SK-N-SH treated with all-trans-retinoic acid at 6 μM for 48 hours (cell line): ENCODE results near the gene PRUNE2.

Source experiments
- ATAC-seq: fragments of 200-7000 bp; cut with Tn5 transposase; 3 replicates; pipeline ENCODE4 v1.9.1; 2020; ENCODE audit warnings: mild to moderate bottlenecking, moderate library complexity
- BACH2 ChIP-seq: fragments of 250-450 bp; sonication (Bioruptor Pico); IDR thresholded peaks from 2 replicates; pipeline ENCODE4 v1.9.0; 2021; ENCODE audit warnings: mild to moderate bottlenecking, borderline replicate concordance
- CSDC2 ChIP-seq: fragments of 250-450 bp; sonication (Bioruptor Pico); IDR thresholded peaks from 2 replicates; pipeline ENCODE4 v1.5.0; 2020; ENCODE audit warnings: mild to moderate bottlenecking, moderate library complexity
- ESRRG ChIP-seq: fragments of 250-450 bp; sonication (Bioruptor Pico); IDR thresholded peaks from 2 replicates; pipeline ENCODE4 v1.6.1; 2021; ENCODE audit warnings: mild to moderate bottlenecking
- GLIS3 ChIP-seq: fragments of 250-450 bp; sonication (Bioruptor Pico); IDR thresholded peaks from 2 replicates; pipeline ENCODE4 v1.5.0; 2020; ENCODE audit warnings: mild to moderate bottlenecking, moderate library complexity
- OSR1 ChIP-seq: fragments of 250-450 bp; sonication (Bioruptor Pico); IDR thresholded peaks from 2 replicates; pipeline ENCODE4 v1.8.0; 2022; ENCODE audit warnings: moderate library complexity, mild to moderate bottlenecking, inconsistent platforms
- PPARA ChIP-seq: fragments of 250-450 bp; sonication (Bioruptor Pico); IDR thresholded peaks from 2 replicates; pipeline ENCODE4 v1.5.0; 2020; ENCODE audit warnings: mild to moderate bottlenecking, borderline replicate concordance
- RARB ChIP-seq: fragments of 250-450 bp; sonication (Bioruptor Pico); IDR thresholded peaks from 2 replicates; pipeline ENCODE4 v1.8.0; 2021; ENCODE audit warnings: mild to moderate bottlenecking, moderate library complexity
- SNAI2 ChIP-seq: fragments of 250-450 bp; sonication (Bioruptor Pico); IDR thresholded peaks from 2 replicates; pipeline ENCODE4 v1.5.0; 2020; ENCODE audit warnings: mild to moderate bottlenecking, moderate library complexity
- TCF4 ChIP-seq: fragments of 250-450 bp; sonication (Bioruptor Pico); IDR thresholded peaks from 2 replicates; pipeline ENCODE4 v1.8.0; 2021; ENCODE audit warnings: mild to moderate bottlenecking, moderate library complexity, borderline replicate concordance
- ZC3H10 ChIP-seq: fragments of 250-450 bp; sonication (Bioruptor Pico); IDR thresholded peaks from 2 replicates; pipeline ENCODE4 v1.5.1; 2021; ENCODE audit warnings: mild to moderate bottlenecking, moderate library complexity
- ZFP3 ChIP-seq: fragments of 250-450 bp; sonication (Bioruptor Pico); IDR thresholded peaks from 2 replicates; pipeline ENCODE4 v1.5.0; 2020; ENCODE audit warnings: mild to moderate bottlenecking, moderate library complexity
- ZFP30 ChIP-seq: fragments of 450-650 bp; formaldehyde crosslinking; IDR thresholded peaks from 2 replicates; pipeline ENCODE4 v1.5.0; 2022; ENCODE audit warnings: mild to moderate bottlenecking, moderate library complexity
- ZNF565 ChIP-seq: fragments of 450-650 bp; formaldehyde crosslinking; conservative IDR thresholded peaks from 2 replicates; pipeline ENCODE4 v1.5.0; 2020; ENCODE audit warnings: low read depth, mild to moderate bottlenecking, moderate library complexity
- ZNF70 ChIP-seq: fragments of 450-650 bp; formaldehyde crosslinking; IDR thresholded peaks from 2 replicates; pipeline ENCODE4 v1.5.0; 2020; ENCODE audit warnings: mild to moderate bottlenecking, moderate library complexity
- TF ChIP-seq, protein P1 (sequence below): fragments of 250-450 bp; sonication (Bioruptor Pico); IDR thresholded peaks from 2 replicates; pipeline ENCODE4 v1.5.1; 2020; ENCODE audit warnings: low read depth, mild to moderate bottlenecking, moderate library complexity
- TF ChIP-seq, protein P2 (sequence below): fragments of 250-450 bp; sonication (Bioruptor Pico); IDR thresholded peaks from 2 replicates; pipeline ENCODE4 v1.5.0; 2020; ENCODE audit warnings: mild to moderate bottlenecking, moderate library complexity
- TF ChIP-seq, protein P3 (sequence below): fragments of 250-450 bp; sonication (Bioruptor Pico); IDR thresholded peaks from 2 replicates; pipeline ENCODE4 v1.8.0; 2020; ENCODE audit warnings: mild to moderate bottlenecking, moderate library complexity, borderline replicate concordance
- TF ChIP-seq, protein P4 (sequence below): fragments of 250-450 bp; sonication (Bioruptor Pico); IDR thresholded peaks from 2 replicates; pipeline ENCODE4 v1.8.0; 2021; ENCODE audit warnings: low read depth, mild to moderate bottlenecking, moderate library complexity, borderline replicate concordance
- TF ChIP-seq, protein P5 (sequence below): fragments of 250-450 bp; sonication (Bioruptor Pico); IDR thresholded peaks from 2 replicates; pipeline ENCODE4 v1.5.1; 2021; ENCODE audit warnings: mild to moderate bottlenecking, moderate library complexity

Gene PRUNE2

DNA sequence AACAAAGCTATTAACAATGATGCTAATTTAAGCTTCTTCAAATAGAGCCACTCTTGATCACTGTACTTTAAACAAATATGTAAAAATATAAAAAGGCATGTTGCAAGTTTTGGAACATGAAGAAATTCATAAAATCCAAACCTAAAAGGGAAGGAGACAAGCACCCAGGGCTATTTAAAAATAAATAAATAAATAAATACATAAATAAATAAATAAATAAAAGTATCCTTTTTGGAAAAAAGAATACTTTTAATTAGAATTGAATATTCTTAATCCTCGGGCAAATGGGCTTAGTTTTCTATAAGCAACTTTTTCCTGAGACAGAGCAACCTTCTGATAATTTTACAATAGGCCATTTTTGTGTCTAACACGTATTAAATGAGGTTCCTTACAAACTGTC is 289.1 kb downstream of the PRUNE2 start:
- ATAC-seq, result no peak

DNA sequence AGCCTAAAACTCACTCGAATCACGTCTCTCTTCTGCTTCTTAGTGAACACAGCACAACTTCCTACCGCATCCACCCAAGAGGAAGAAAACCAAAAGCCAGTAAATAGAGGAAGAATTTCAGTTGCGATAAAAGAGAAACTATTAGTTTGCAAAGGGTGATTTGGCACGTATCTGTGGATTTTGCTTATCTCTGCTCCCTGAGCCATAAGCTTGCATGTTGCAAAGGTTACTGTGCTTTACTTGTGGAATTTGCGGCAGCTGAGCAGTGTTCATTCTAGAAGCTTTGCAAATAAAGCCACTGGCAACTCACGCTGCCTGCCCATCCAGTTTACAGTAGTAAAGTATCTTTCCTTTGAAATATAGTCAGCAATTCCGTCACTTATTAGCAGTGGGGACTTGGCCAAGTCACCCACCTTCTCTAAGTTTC is 290.7 kb downstream of the PRUNE2 start:
- no peak for TF ChIP-seq ZFP3 (CRISPR knock-in tag)
- TF ChIP-seq BACH2 (CRISPR knock-in tag), result no peak
- TF ChIP-seq PPARA, result no peak
- TF ChIP-seq OSR1 (CRISPR knock-in tag), result no peak
- TF ChIP-seq, protein P1, sequence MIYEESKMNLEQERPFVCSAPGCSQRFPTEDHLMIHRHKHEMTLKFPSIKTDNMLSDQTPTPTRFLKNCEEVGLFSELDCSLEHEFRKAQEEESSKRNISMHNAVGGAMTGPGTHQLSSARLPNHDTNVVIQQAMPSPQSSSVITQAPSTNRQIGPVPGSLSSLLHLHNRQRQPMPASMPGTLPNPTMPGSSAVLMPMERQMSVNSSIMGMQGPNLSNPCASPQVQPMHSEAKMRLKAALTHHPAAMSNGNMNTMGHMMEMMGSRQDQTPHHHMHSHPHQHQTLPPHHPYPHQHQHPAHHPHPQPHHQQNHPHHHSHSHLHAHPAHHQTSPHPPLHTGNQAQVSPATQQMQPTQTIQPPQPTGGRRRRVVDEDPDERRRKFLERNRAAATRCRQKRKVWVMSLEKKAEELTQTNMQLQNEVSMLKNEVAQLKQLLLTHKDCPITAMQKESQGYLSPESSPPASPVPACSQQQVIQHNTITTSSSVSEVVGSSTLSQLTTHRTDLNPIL (CRISPR knock-in tag), result no peak
- no peak for TF ChIP-seq ZFP30
- TF ChIP-seq, protein P2, sequence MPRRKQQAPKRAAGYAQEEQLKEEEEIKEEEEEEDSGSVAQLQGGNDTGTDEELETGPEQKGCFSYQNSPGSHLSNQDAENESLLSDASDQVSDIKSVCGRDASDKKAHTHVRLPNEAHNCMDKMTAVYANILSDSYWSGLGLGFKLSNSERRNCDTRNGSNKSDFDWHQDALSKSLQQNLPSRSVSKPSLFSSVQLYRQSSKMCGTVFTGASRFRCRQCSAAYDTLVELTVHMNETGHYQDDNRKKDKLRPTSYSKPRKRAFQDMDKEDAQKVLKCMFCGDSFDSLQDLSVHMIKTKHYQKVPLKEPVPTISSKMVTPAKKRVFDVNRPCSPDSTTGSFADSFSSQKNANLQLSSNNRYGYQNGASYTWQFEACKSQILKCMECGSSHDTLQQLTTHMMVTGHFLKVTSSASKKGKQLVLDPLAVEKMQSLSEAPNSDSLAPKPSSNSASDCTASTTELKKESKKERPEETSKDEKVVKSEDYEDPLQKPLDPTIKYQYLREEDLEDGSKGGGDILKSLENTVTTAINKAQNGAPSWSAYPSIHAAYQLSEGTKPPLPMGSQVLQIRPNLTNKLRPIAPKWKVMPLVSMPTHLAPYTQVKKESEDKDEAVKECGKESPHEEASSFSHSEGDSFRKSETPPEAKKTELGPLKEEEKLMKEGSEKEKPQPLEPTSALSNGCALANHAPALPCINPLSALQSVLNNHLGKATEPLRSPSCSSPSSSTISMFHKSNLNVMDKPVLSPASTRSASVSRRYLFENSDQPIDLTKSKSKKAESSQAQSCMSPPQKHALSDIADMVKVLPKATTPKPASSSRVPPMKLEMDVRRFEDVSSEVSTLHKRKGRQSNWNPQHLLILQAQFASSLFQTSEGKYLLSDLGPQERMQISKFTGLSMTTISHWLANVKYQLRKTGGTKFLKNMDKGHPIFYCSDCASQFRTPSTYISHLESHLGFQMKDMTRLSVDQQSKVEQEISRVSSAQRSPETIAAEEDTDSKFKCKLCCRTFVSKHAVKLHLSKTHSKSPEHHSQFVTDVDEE (CRISPR knock-in tag), result no peak
- TF ChIP-seq RARB (CRISPR knock-in tag), result no peak
- ATAC-seq, result no peak

More for the DNA sequence above, 289.1 kb downstream of the PRUNE2 start:
- TF ChIP-seq TCF4 (CRISPR knock-in tag) (no peak), ZC3H10 (no peak), CSDC2 (CRISPR knock-in tag) (no peak), ESRRG (CRISPR knock-in tag) (no peak), ZNF70 (CRISPR knock-in tag) (no peak), ZNF565 (CRISPR knock-in tag) (no peak), RARB (CRISPR knock-in tag) (no peak), ZFP3 (CRISPR knock-in tag) (no peak), GLIS3 (CRISPR knock-in tag) (no peak), ZFP30 (no peak)
- TF ChIP-seq, protein P3, sequence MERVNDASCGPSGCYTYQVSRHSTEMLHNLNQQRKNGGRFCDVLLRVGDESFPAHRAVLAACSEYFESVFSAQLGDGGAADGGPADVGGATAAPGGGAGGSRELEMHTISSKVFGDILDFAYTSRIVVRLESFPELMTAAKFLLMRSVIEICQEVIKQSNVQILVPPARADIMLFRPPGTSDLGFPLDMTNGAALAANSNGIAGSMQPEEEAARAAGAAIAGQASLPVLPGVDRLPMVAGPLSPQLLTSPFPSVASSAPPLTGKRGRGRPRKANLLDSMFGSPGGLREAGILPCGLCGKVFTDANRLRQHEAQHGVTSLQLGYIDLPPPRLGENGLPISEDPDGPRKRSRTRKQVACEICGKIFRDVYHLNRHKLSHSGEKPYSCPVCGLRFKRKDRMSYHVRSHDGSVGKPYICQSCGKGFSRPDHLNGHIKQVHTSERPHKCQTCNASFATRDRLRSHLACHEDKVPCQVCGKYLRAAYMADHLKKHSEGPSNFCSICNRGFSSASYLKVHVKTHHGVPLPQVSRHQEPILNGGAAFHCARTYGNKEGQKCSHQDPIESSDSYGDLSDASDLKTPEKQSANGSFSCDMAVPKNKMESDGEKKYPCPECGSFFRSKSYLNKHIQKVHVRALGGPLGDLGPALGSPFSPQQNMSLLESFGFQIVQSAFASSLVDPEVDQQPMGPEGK (CRISPR knock-in tag), result no peak
- TF ChIP-seq, protein P4, sequence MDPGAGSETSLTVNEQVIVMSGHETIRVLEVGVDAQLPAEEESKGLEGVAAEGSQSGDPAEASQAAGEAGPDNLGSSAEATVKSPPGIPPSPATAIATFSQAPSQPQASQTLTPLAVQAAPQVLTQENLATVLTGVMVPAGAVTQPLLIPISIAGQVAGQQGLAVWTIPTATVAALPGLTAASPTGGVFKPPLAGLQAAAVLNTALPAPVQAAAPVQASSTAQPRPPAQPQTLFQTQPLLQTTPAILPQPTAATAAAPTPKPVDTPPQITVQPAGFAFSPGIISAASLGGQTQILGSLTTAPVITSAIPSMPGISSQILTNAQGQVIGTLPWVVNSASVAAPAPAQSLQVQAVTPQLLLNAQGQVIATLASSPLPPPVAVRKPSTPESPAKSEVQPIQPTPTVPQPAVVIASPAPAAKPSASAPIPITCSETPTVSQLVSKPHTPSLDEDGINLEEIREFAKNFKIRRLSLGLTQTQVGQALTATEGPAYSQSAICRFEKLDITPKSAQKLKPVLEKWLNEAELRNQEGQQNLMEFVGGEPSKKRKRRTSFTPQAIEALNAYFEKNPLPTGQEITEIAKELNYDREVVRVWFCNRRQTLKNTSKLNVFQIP, result no peak
- TF ChIP-seq, protein P2 (CRISPR knock-in tag), result no peak
- TF ChIP-seq, protein P5, sequence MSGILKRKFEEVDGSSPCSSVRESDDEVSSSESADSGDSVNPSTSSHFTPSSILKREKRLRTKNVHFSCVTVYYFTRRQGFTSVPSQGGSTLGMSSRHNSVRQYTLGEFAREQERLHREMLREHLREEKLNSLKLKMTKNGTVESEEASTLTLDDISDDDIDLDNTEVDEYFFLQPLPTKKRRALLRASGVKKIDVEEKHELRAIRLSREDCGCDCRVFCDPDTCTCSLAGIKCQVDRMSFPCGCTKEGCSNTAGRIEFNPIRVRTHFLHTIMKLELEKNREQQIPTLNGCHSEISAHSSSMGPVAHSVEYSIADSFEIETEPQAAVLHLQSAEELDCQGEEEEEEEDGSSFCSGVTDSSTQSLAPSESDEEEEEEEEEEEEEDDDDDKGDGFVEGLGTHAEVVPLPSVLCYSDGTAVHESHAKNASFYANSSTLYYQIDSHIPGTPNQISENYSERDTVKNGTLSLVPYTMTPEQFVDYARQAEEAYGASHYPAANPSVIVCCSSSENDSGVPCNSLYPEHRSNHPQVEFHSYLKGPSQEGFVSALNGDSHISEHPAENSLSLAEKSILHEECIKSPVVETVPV (CRISPR knock-in tag), result no peak

DNA sequence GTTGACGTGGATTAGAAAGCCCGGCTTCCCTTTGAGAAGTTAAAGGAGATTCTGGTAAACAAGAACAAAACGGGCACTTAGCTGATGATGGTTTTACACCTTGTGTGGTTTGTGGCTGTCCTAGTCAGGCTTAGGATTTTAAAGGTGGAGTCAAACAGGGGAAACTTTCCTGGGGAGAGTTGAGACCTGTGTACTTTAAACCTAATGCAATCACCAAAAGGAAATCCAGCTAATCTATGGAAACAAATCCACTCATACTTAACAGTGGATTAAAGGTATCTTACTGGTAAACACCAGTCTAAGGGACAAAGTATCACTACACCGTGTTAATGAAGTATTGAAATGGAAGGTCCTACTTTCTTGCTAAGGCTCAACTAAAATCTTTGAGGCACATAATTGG is 291.9 kb downstream of the PRUNE2 start:
- ATAC-seq, result no peak
- TF ChIP-seq ZFP30, result no peak
- no peak for TF ChIP-seq SNAI2 (CRISPR knock-in tag)
- TF ChIP-seq, protein P5 (CRISPR knock-in tag), result no peak
- no peak for TF ChIP-seq ZFP3 (CRISPR knock-in tag)
- no peak for TF ChIP-seq GLIS3 (CRISPR knock-in tag)
- no peak for TF ChIP-seq BACH2 (CRISPR knock-in tag)
